Measurements from ENCODE around the gene HNRNPUL1. TPM values are rescaled to one million over a fixed set of nuclear protein-coding genes. Genes with fewer than 3 reads are reported as not detected.

HNRNPUL1 gene
- total RNA-seq, 1 experiment from 2014 or later: 315 TPM

- no peak overlapping the region for H4K8ac ChIP-seq (replicated peaks; ENCODE audit: insufficient read length, low read depth, low read length)
- no peak overlapping the region for H2BK120ac ChIP-seq (ENCODE audit: low read depth, low read length, poor library complexity, severe bottlenecking)
- no peaks in the 10 kb centered on the region for H3K79me1 ChIP-seq (ENCODE audit: insufficient read depth, low read depth, low read length, poor library complexity, severe bottlenecking)
- no peaks in the 10 kb centered on the region for H3K4me1 ChIP-seq (ENCODE audit: insufficient read depth, low read length)
- Mint-ChIP-seq H3K27me3 (ENCODE audit: low read depth) (no peaks in the 10 kb centered on the region), H3K4me3 (no peak overlapping the region), H3K36me3 (ENCODE audit: insufficient read depth in 1 of 3, low read depth in 3 of 3) (peaks cover 72 to 100% (median 98%) of the 10 kb centered on the region in 3 experiments; a peak in 6 of 7 replicates), H3K4me1 (no peaks in the 10 kb centered on the region), H3K9me3 (no peaks in the 10 kb centered on the region), H3K27ac (no peak overlapping the region)
- H3K27me3 ChIP-seq (ENCODE audit: insufficient read depth, low read length): no peaks in the 10 kb centered on the region; the same call in 1 of the 2 replicates
- no peak overlapping the region for H3K27ac ChIP-seq (ENCODE audit: insufficient read length, low read depth, low read length)
- no peaks in the 10 kb centered on the region for H3K79me2 ChIP-seq (ENCODE audit: insufficient read depth, low read length)
- no peak overlapping the region for H2AFZ ChIP-seq (ENCODE audit: low read length)
- H3T11ph ChIP-seq (ENCODE audit: low read length): no peak overlapping the region
- no peaks in the 10 kb centered on the region for H3K9me3 ChIP-seq (ENCODE audit: control insufficient read depth, low read depth, low read length)
- H3K18ac ChIP-seq (ENCODE audit: insufficient read length, low read depth, low read length): no peak overlapping the region
- H2BK12ac ChIP-seq (ENCODE audit: insufficient read length, low read depth, low read length): no peak overlapping the region
- no peak overlapping the region for H3K9ac ChIP-seq (ENCODE audit: extremely low read depth, insufficient read length, low read length)
- H3K23me2 ChIP-seq (ENCODE audit: insufficient read length, low read depth, low read length, poor library complexity, severe bottlenecking): no peaks in the 10 kb centered on the region
- no peak overlapping the region for H3K56ac ChIP-seq (ENCODE audit: insufficient read length, low read depth, low read length)
- no peak overlapping the region for H2AK5ac ChIP-seq (ENCODE audit: insufficient read length, low read length)
- no peaks in the 10 kb centered on the region for H4K20me1 ChIP-seq (ENCODE audit: control insufficient read depth, insufficient read depth, insufficient read length)
- H4K5ac ChIP-seq (ENCODE audit: insufficient read length, low read depth, low read length): no peak overlapping the region
- no peak overlapping the region for H3K4ac ChIP-seq (ENCODE audit: low read depth, low read length)
- no peak for TF ChIP-seq CTCF (conservative IDR thresholded peaks at IDR 0.05)
- no peak overlapping the region for H2BK20ac ChIP-seq (ENCODE audit: low read depth, low read length, poor library complexity, severe bottlenecking)
- H3K14ac ChIP-seq (ENCODE audit: insufficient read depth, low read length): no peak overlapping the region
- no peak overlapping the region for H3K4me2 ChIP-seq (ENCODE audit: insufficient read depth, insufficient read length, low read length)
- H3K23ac ChIP-seq (ENCODE audit: insufficient read length, low read depth, low read length): no peak overlapping the region
- H2BK15ac ChIP-seq (ENCODE audit: low read depth, low read length): no peak overlapping the region
- no peak for DNase-seq
- H4K91ac ChIP-seq (ENCODE audit: insufficient read length, low read depth, low read length): no peak overlapping the region
- no CpG with 5 or more reads among the region's 6 CpGs for WGBS (ENCODE audit: extremely low coverage, insufficient read length, low lambda C conversion rate)
- H2BK5ac ChIP-seq (ENCODE audit: insufficient read length, low read length): no peak overlapping the region
These were observed 31.3 kb downstream of the HNRNPUL1 start for GRCh38 chr19:41295499-41295898.

Measured in H9 (cell line).